Measurements from ENCODE around the gene TCTN1.

Gene TCTN1

GRCh38 chr12:110686294-110686903 lies 72.5 kb downstream of the TCTN1 start:
- DNase-seq = no peak

DNA sequence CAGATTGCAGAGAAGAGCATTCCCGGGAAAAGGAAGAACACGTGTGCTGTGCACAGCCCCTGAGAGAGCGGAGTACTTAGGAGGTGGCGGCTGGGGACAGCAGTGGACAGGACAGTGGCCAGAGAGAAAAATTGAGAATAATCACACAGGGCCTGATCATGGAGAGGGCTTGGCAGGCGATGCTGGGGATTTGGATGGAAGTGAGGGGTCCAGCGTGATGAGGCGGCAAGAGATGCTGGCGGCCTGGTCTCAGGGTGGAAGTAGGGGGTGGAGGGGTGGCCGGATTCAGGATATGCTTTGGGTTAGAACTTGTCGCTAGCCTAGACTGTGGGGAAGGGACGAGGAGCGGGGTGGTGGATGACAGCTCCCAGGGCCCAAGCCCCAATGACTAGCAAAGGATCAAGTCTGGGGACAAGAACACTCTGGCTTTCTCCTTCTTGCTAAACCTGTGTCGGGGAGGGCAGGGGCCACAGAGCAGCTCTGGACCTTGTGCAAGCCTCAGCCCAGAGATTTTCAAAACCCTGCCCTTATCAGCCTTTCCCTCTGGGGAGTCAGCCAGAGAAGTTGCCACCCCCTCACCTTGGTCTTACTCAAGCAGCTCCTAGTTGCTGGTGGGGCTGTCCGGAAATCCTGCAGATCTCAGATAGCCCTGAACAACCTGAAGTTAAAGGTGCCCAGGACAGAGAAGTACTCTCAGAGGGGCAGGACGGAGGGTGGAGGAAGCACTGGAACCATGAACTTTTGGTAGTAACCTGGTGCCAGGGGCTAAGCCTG lies 73.7 kb downstream of the TCTN1 start:
- no peak for DNase-seq

DNA sequence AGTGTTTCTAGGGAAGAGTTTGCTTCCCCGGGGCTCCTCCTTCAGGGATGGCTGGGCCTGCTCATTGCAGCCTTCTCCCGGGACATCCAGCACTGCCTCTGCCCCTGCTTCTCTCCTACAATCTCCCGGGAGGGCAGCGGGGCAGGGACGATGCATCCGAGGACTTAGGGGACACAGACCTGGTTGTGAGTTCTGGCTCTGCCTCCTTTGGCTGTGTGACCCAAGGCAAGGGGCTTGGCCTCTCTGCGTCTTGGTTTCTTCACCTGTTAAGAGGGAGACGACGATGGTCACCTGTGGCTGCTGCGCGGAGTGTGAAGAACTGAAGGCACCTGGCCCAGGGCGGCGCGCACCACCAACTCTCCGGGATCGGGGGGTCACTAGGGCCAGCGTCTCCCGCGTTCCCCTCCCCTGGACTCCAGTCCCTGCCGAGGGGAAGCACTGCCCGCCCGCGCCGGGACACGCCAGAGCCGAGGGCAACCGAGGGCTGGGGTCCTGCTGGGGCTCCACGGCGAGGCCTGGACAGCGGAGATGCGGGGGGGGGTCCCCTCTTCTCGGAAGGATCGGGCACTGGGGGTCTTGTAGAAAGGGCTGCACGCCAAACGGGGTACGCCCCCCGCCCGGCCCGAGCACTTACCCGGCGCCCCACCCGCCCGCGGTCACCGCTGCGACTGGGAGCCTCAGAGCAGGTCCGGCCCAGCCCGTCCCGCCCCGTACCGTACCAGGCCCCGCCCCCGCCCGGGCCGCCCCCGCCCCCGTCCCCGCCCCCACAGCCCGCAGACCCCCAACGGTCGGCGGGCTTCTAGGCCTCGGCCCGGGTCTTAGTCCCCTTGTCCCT lies 74.7 kb downstream of the TCTN1 start, which contains the start of gene HVCN1:
Gene HVCN1, minus strand, starts transcription at position 670 of the 835 bp plus-strand sequence. CDS start 5,870 bp downstream, outside the sequence.
- DNase-seq = peak in 1 of 2 experiments; percentile 4

GRCh38 chr12:110689281-110690126 lies 75.6 kb downstream of the TCTN1 start:
- peak in 1 of 2 experiments; percentile 8 for DNase-seq

DNA sequence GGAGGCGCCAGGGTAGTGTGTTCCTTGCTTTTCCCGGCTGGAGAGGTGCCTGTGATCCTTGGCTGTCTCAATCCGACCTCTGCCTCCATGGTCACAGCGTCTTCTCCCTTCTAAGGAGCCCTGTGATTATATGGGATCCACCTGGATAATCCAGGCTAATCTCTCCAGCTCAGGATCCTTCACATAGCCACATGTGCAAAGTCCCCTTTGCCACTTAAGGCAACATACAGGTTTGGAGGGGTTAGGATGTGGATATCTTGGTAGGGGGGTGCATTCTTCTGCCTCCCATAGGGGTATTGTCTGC lies 76.2 kb downstream of the TCTN1 start:
- no peak for DNase-seq

GRCh38 chr12:110693731-110694130 lies 79.8 kb downstream of the TCTN1 start:
- DNase-seq = no peak

- DNase-seq = no peak
Measured at GRCh38 chr12:110694330-110694901, 80.5 kb downstream of the TCTN1 start.

- DNase-seq = no peak
Measured at GRCh38 chr12:110696283-110696682, 82.4 kb downstream of the TCTN1 start.

DNA sequence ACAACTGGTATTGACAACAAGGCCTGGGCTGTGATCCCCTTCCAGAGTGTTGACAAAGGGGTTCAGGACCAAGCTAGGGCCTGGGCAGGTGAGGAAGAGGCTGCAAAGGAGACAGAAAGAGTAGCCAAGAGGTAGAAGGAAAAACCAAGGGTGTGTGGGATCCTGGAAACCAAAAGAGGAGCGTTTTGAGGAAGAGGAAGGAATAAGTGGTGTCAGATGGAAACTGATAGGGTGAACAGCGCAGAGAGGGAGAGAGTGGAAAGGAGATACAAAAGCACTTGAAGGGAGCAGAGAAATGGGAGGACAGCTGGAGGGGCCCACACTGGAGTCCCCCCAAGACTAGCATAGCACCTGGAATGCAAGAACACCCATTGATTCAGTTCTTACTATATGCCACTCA lies 83.3 kb downstream of the TCTN1 start:
- DNase-seq = no peak

DNA sequence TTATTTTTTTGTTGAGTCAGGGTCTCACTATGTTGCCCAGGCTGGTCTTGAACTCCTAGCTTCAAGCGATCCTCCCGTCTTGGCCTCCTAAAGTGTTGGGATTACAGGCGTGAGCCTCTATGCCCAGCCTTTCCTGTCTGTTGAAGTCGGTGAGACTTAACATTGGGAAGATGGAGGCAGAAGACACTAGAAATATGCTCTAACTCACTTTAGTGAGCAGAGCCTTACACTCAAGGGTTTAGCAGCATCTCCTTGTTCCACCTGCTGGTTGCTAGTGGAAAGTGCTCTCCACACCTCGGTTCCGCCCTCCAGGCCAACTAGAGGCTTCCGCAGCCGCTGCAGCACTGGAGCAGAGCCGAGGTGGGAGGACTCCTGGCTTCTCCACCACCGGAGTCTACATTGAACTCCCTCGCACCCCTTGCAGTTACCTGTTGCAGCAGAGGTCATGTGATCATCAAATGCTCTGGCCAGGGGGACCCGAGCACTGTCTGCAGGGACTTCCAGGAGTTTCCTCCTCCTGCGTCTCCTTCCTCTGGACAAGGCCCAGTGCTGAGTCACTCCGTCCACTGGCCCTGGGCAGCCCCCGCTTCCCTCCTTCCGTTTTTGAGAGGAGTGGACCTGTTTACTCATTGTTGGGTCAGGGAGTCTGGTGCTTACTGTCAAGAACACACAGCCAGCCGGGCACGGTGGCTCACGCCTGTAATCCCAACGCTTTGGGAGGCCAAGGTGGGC lies 84.4 kb downstream of the TCTN1 start:
- DNase-seq = peak; percentile 65 to 66
